ENCODE measurements around the gene CDK14.
"Not testable (repeated sequence)": the region's sequence is repeated elsewhere in the genome, so short reads cannot be mapped to it uniquely, and the experiment has no call there.

The CDK14 gene

GRCh38 chr7:91149341-91150246, 553.5 kb downstream of the CDK14 start:
- no peak for DNase-seq (ENCODE audit: low read depth in 3 of 3)

DNA sequence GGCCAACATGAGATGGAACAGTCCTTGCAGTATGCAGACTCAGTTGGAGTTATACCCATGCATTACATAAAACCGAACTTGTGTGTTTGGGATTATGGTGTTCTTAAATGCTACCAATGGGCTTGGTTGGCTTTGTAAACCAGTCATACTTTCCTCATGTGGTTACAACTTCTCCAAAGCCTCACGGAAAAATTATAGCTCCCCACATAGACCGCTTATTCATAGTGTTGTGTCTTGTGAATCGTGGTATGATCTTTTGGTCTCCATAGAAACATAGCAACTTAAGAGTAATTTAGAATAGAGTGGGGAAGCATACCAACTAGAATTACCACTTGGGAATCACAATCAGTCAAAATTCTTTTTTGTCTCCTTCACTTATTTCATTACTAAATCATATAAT, 555.8 kb downstream of the CDK14 start:
- no peak for DNase-seq (ENCODE audit: low read depth in 3 of 3)

- no peak for DNase-seq (ENCODE audit: low read depth in 3 of 3)
Measured at GRCh38 chr7:91156316-91157185, 560.4 kb downstream of the CDK14 start.

DNA sequence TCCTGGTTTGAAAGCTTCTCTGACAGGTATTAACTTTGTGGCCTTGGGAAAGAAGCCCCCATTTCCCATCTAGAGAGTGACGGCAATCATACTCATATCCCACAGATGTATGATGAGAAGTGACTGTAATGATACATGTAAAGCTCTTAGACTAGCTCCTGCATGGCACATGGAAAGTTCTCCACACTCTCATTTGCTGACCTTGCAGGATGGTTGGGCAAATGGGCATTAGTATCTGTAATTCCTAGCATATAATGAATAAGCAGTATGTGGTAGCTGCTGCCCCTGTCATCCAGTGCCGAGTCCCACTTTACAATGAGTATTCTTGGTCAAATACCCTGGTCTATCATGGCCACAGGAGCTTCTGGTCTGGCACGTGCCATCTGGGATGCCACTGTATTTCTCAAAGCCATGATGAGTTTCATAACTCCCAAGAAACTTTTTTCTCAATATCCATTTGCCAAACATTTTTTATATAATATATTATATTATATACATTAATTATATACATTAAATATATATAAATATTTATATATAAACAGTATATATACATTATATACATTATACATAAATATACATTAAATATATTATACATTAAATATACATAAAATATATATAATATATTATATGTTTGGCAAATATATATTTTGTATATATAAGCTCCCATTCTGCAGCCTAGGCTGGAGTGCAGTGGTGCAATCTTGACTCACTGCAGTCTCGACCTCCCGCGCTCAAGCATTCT, 561.6 kb downstream of the CDK14 start:
- DNase-seq (ENCODE audit: low read depth in 3 of 3), result no peak

DNA sequence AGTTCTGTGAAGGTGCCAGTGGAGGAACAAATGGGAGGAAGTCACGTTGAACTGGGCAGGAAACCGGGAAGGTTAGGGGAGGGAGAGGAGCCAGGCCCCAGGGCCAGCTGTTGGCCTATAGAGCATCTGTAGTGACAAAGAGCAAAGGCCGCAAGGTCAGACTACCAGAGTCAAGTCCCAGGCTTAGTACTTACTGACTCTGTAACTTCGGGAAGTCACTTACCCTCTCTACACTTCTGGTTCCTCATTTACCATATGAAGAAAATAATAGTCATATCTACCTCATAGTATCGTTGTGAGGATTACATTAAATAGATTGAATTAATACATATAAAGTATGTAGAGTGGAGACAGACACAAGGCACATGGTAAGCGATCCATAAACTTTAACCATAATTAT, 566.3 kb downstream of the CDK14 start:
- DNase-seq (ENCODE audit: low read depth in 3 of 3), result no peak

GRCh38 chr7:91164506-91164905, 568.4 kb downstream of the CDK14 start:
- DNase-seq (ENCODE audit: low read depth in 3 of 3), result no peak

DNA sequence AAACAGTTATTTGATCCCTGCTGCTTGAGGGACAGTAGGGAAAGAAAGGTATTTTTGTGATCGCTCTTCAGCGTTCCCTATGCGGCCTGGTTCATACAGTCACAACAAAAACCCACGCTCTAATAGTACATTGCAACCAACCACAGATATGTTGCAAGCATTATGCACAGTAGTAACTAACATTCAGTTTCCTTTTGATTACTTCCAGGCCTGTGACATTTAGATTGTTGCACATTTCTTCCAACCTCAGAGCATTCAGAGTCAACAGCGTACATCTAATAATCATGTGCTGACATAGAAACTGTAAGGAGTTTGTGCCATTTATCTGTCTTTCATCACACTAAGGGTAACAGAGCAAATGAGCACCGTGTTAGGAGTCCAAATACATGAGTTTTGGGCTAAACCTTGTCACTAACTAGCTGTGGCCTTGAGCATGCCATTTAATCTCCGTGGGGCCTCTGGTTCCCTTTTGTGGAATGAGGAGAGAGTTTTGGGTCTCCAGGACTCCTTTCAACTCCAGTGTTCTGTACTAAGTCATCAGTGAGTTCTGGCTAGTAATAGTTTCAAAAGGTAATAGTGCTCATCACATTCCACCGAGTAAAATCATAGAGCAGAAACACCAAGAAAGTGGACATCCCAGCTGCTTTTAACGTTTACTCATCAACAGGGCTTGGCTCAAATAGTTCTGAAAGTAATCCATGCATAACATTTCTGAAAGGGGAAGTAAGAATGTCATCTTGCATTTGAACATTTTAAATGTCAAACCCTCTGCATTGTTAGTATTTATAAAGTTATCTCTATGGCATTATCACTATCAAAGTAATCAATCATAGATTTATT, 569.1 kb downstream of the CDK14 start:
- DNase-seq (ENCODE audit: low read depth in 3 of 3), result no peak

GRCh38 chr7:91165846-91166230, 569.7 kb downstream of the CDK14 start:
- DNase-seq (ENCODE audit: low read depth in 3 of 3), result no peak

DNA sequence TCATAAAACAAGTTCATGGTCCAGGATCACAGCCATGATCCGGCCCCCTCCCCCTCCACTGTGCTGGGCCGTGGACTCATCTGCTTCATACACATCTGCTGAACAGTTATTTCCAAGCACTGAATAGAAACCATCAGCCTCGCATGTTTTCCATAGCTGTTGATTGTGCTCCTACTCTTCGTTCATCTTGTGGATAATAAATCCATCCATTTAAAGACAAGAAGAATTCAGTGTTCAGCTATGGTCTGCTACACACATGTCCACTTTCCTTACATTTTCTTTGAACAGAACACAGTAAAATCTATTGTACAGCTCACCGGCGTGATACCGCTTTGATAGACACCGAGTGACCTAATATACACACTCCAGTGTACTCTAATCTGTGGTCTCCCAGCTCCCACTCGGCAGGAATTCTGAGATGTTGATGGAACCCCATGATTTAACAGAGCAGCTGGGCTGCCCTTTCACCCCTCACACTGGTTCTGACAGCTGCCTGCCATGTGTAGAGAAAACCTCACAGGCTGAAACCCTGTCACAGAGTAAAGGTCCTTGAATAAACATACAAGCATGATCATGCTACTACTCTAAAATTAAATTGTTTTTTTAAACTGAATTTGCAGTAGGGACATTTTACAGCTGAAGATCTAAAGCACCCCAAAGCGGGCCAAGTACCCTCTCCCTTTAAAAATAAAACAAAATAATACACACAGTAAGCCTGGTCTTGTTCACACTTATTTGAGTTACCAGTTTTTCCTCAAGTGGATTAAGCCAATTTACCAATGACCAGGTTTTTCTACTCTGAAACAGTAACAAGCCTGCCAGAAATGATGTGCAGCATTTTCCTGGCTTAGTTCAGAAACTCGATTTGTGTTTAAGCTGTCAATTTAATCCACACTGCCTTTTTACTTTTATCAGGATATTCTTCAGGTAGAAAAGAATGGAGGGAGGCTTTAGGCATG, 573.0 kb downstream of the CDK14 start:
- DNase-seq (ENCODE audit: low read depth in 3 of 3), result no peak

DNA sequence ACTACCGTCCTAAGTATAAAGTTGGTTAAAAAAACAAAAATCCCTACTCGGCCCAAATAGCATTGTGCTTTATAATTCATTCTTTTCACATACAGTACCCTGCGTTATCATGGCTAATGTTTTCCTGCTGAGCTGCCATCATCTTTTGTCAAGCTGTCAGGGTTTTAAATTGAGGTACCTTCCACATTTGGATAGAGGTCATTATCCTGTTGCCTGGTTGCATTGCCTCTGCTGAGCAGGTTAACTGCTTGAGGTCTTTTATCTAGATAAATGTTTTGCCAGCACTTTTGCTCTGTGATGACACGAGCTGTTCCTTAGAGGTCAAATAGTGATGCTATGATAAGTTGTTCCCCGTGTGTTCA, 573.7 kb downstream of the CDK14 start:
- no peak for DNase-seq (ENCODE audit: low read depth in 3 of 3)

- not testable (repeated sequence) for DNase-seq (ENCODE audit: low read depth in 3 of 3)
Measured at GRCh38 chr7:91173265-91173664, 577.1 kb downstream of the CDK14 start.

DNA sequence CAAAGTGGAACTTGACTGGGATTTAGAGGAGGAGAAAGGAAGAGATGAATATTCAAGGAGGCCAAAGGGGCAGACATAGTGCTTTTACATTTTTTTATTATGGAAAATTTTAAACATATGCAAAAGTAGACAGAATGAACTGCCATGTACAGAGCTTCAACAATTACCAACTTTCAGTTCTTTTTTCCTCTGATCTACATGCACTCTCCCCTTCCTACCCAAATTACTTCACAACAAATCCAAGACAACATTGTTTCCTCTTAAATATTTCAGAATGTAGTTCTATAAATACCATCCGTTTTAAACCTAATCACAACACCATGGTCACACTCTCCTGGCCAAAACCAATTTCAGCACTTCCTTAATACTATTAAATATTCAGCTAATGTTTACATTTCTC, 584.6 kb downstream of the CDK14 start:
- no peak for DNase-seq (ENCODE audit: low read depth in 3 of 3)

DNA sequence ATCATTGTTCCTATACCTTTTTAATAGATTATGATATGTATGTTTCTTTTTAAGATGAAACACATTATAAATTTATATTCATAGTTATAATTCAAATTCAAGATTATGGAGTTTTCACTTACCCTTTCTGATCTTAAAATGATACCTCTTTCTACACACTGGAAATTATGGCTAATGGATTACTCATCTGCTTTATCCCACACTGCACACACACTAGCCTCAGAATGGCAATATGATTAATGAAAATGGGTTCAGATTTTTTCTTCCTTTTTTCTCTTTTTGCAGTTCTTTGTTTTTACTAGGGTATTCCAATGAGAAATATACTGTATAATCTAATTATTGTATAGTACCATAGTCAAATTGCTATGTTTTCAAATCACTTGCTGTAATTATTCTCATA, 585.8 kb downstream of the CDK14 start:
- DNase-seq (ENCODE audit: low read depth in 3 of 3), result no peak

- DNase-seq (ENCODE audit: low read depth in 3 of 3), result no peak
Measured at GRCh38 chr7:91182819-91183764, 587.0 kb downstream of the CDK14 start.

- DNase-seq (ENCODE audit: low read depth in 3 of 3), result no peak
Measured at GRCh38 chr7:91185771-91186170, 589.6 kb downstream of the CDK14 start.

- DNase-seq (ENCODE audit: low read depth in 3 of 3), result no peak
Measured at GRCh38 chr7:91187061-91187460, 590.9 kb downstream of the CDK14 start.

GRCh38 chr7:91191771-91192170, 595.6 kb downstream of the CDK14 start:
- DNase-seq (ENCODE audit: low read depth in 3 of 3), result no peak

GRCh38 chr7:91193141-91193540, 597.0 kb downstream of the CDK14 start:
- no peak for DNase-seq (ENCODE audit: low read depth in 3 of 3)

DNA sequence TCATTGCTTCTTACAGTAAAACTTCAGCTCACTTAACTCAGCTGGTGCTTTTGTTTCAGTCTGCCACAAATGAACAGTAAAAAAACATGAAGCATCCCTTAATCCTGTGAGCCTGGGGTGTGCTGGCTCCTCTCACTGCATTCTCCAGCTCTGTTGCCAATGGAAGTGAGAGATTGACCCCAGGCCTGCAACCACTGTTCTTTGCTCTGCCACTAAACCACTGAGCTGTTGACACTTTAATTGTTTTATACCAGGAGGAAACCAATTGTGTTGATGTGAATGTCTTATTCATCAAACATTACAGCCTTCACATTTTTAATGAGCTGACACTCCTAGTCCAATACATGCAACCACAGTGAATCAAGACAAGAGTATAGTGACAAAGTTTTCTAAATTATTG, 598.7 kb downstream of the CDK14 start:
- no peak for DNase-seq (ENCODE audit: low read depth in 3 of 3)

Data from stimulated activated CD4-positive, alpha-beta T cell treated with anti-CD3 and anti-CD28 coated beads, TNF-alpha, amount 100 ng/mL, for 4 hours (primary cell).